ENCODE results near the gene SPDYE3.
A peak's percentile ranks its signal among the peaks of the same experiment; 100 is the strongest.
"Not testable (repeated sequence)": the region's sequence is repeated elsewhere in the genome, so short reads cannot be mapped to it uniquely, and the experiment has no call there.

SPDYE3 gene

GRCh38 chr7:100307402-100307801, at the start of gene SPDYE3:
Gene SPDYE3, plus strand, starts transcription at chr7:100307702. Its CDS starts 184 bp downstream, at chr7:100307886.
- H3K9me3 ChIP-seq (ENCODE audit: control insufficient read depth, low read length); H3K9ac ChIP-seq (ENCODE audit: low read length); H3K4me1 ChIP-seq (ENCODE audit: control insufficient read depth, insufficient read depth, low read length); H3K4me3 ChIP-seq (ENCODE audit: low read length); H3K27me3 ChIP-seq (ENCODE audit: control insufficient read depth, insufficient read depth, low read length); H3K36me3 ChIP-seq (ENCODE audit: control insufficient read depth, insufficient read depth, low read length): not testable (repeated sequence)

- not testable (repeated sequence) for H3K9ac ChIP-seq (ENCODE audit: low read length); H3K9me3 ChIP-seq (ENCODE audit: control insufficient read depth, low read length); H3K4me1 ChIP-seq (ENCODE audit: control insufficient read depth, insufficient read depth, low read length); H3K4me3 ChIP-seq (ENCODE audit: low read length); H3K36me3 ChIP-seq (ENCODE audit: control insufficient read depth, insufficient read depth, low read length); H3K27me3 ChIP-seq (ENCODE audit: control insufficient read depth, insufficient read depth, low read length)
These were observed 47.5 kb upstream of the SPDYE3 start for GRCh38 chr7:100259984-100260383.

- not testable (repeated sequence) for H3K4me1 ChIP-seq (ENCODE audit: control insufficient read depth, insufficient read depth, low read length); H3K4me3 ChIP-seq (ENCODE audit: low read length); H3K9ac ChIP-seq (ENCODE audit: low read length); H3K27me3 ChIP-seq (ENCODE audit: control insufficient read depth, insufficient read depth, low read length); H3K9me3 ChIP-seq (ENCODE audit: control insufficient read depth, low read length); H3K36me3 ChIP-seq (ENCODE audit: control insufficient read depth, insufficient read depth, low read length)
These were observed 44.6 kb upstream of the SPDYE3 start for GRCh38 chr7:100262896-100263295.

GRCh38 chr7:100264223-100264622, 43.3 kb upstream of the SPDYE3 start:
- H3K4me1 ChIP-seq (ENCODE audit: control insufficient read depth, insufficient read depth, low read length); H3K36me3 ChIP-seq (ENCODE audit: control insufficient read depth, insufficient read depth, low read length); H3K4me3 ChIP-seq (ENCODE audit: low read length); H3K27me3 ChIP-seq (ENCODE audit: control insufficient read depth, insufficient read depth, low read length); H3K9me3 ChIP-seq (ENCODE audit: control insufficient read depth, low read length); H3K9ac ChIP-seq (ENCODE audit: low read length): not testable (repeated sequence)

- H3K9ac ChIP-seq (ENCODE audit: low read length); H3K27me3 ChIP-seq (ENCODE audit: control insufficient read depth, insufficient read depth, low read length); H3K36me3 ChIP-seq (ENCODE audit: control insufficient read depth, insufficient read depth, low read length); H3K4me3 ChIP-seq (ENCODE audit: low read length); H3K4me1 ChIP-seq (ENCODE audit: control insufficient read depth, insufficient read depth, low read length); H3K9me3 ChIP-seq (ENCODE audit: control insufficient read depth, low read length): not testable (repeated sequence)
These were observed 42.8 kb upstream of the SPDYE3 start for GRCh38 chr7:100264669-100265165.

GRCh38 chr7:100265851-100266250, 41.7 kb upstream of the SPDYE3 start:
- not testable (repeated sequence) for H3K4me3 ChIP-seq (ENCODE audit: low read length)

GRCh38 chr7:100266576-100267354, 40.7 kb upstream of the SPDYE3 start:
- H3K4me1 ChIP-seq (ENCODE audit: control insufficient read depth, insufficient read depth, low read length) = peaks cover 9% of the 10 kb centered on the region
- H3K9me3 ChIP-seq (ENCODE audit: control insufficient read depth, low read length) = no peaks in the 10 kb centered on the region
- H3K36me3 ChIP-seq (ENCODE audit: control insufficient read depth, insufficient read depth, low read length) = no peaks in the 10 kb centered on the region
- no peak overlapping the region for H3K4me3 ChIP-seq (ENCODE audit: low read length)
- H3K27me3 ChIP-seq (ENCODE audit: control insufficient read depth, insufficient read depth, low read length) = no peaks in the 10 kb centered on the region
- H3K9ac ChIP-seq (ENCODE audit: low read length) = no peak overlapping the region

More at GRCh38 chr7:100265851-100266250, 41.7 kb upstream of the SPDYE3 start:
- not testable (repeated sequence) for H3K9ac ChIP-seq (ENCODE audit: low read length); H3K27me3 ChIP-seq (ENCODE audit: control insufficient read depth, insufficient read depth, low read length); H3K4me1 ChIP-seq (ENCODE audit: control insufficient read depth, insufficient read depth, low read length); H3K36me3 ChIP-seq (ENCODE audit: control insufficient read depth, insufficient read depth, low read length); H3K9me3 ChIP-seq (ENCODE audit: control insufficient read depth, low read length)

- Histone ChIP-seq H3K9ac (ENCODE audit: low read length) (no peak overlapping the region), H3K9me3 (ENCODE audit: control insufficient read depth, low read length) (no peaks in the 10 kb centered on the region), H3K36me3 (ENCODE audit: control insufficient read depth, insufficient read depth, low read length) (no peaks in the 10 kb centered on the region), H3K27me3 (ENCODE audit: control insufficient read depth, insufficient read depth, low read length) (no peaks in the 10 kb centered on the region), H3K4me1 (ENCODE audit: control insufficient read depth, insufficient read depth, low read length) (peaks cover 13% of the 10 kb centered on the region), H3K4me3 (ENCODE audit: low read length) (no peak overlapping the region)
These were observed 39.9 kb upstream of the SPDYE3 start for GRCh38 chr7:100267648-100268047.

- H3K4me3 ChIP-seq (ENCODE audit: low read length); H3K36me3 ChIP-seq (ENCODE audit: control insufficient read depth, insufficient read depth, low read length); H3K9me3 ChIP-seq (ENCODE audit: control insufficient read depth, low read length); H3K9ac ChIP-seq (ENCODE audit: low read length); H3K27me3 ChIP-seq (ENCODE audit: control insufficient read depth, insufficient read depth, low read length): not testable (repeated sequence)
- H3K4me1 ChIP-seq (ENCODE audit: control insufficient read depth, insufficient read depth, low read length) = peaks cover 13% of the 10 kb centered on the region
These were observed 38.6 kb upstream of the SPDYE3 start for GRCh38 chr7:100268882-100269281.

GRCh38 chr7:100269306-100270045, 38.0 kb upstream of the SPDYE3 start:
- not testable (repeated sequence) for H3K27me3 ChIP-seq (ENCODE audit: control insufficient read depth, insufficient read depth, low read length); H3K4me3 ChIP-seq (ENCODE audit: low read length); H3K36me3 ChIP-seq (ENCODE audit: control insufficient read depth, insufficient read depth, low read length); H3K9me3 ChIP-seq (ENCODE audit: control insufficient read depth, low read length)
- Histone ChIP-seq H3K9ac (ENCODE audit: low read length) (peak overlapping the region; percentile 3), H3K4me1 (ENCODE audit: control insufficient read depth, insufficient read depth, low read length) (peaks cover 13% of the 10 kb centered on the region)

- not testable (repeated sequence) for H3K4me3 ChIP-seq (ENCODE audit: low read length)
These were observed 37.2 kb upstream of the SPDYE3 start for GRCh38 chr7:100270046-100270918.

More at GRCh38 chr7:100270046-100270918, 37.2 kb upstream of the SPDYE3 start:
- H3K36me3 ChIP-seq (ENCODE audit: control insufficient read depth, insufficient read depth, low read length); H3K9me3 ChIP-seq (ENCODE audit: control insufficient read depth, low read length); H3K9ac ChIP-seq (ENCODE audit: low read length); H3K27me3 ChIP-seq (ENCODE audit: control insufficient read depth, insufficient read depth, low read length): not testable (repeated sequence)
- peaks cover 13% of the 10 kb centered on the region for H3K4me1 ChIP-seq (ENCODE audit: control insufficient read depth, insufficient read depth, low read length)

All from mucosa of stomach (tissue), 1 donor.